HG03108 (cell line): Measurements from ENCODE around the gene GPR89B.
"Not testable (repeated sequence)": the region's sequence is repeated elsewhere in the genome, so short reads cannot be mapped to it uniquely, and the experiment has no call there.

ENCODE experiments used
- ATAC-seq: cut with Tn5 transposase; IDR thresholded peaks from one replicate; pipeline ENCODE4 v1.9.1; 2021; ENCODE audit warnings: moderate library complexity; ENCODE audit not compliant: unreplicated experiment

GPR89B gene

DNA sequence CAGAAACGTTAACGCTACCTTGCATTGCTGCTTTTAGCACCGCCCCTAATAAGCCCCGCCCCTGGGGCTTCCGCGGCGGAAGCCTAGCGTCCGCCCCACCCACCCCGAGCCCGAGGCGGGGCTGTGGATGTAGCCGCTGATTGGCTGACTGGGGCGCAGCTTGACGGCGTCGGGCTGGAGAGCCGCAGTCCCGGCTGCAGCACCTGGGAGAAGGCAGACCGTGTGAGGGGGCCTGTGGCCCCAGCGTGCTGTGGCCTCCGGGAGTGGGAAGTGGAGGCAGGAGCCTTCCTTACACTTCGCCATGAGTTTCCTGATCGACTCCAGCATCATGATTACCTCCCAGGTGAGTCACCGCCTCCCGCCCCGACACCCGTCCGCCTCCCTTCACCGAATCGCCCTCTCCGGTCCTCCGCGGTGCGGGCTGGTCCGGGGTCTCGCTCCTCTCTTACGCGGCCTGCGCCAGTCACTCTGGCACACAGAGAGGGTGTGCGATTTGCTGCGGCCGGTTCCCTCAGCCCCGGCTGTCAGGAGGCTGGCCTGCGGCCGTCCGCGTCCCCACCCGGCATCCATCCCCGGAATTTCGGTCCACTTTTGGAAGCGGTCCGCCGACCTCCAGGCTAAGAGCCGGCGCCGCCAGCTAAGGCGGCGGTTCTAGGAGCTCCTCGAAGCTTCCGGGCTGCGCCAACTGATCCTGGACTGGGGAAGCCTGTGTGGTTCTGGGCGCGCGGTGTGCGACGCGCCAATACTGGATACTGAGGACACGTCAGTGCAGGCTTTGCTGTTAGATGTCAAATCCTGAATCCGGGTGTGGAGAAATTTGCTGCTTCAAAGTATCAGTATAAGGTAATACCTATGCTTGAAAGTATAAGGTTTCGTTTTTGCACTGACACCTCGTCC is at the start of gene GPR89B:
GPR89B (plus strand) TSS at position 185 of the 897 bp plus-strand sequence; CDS start at position 302, 117 bp downstream.
- peak; percentile 94 for ATAC-seq

- ATAC-seq = no peak
Measured at GRCh38 chr1:147879911-147880310, 48.3 kb upstream of the GPR89B start.

DNA sequence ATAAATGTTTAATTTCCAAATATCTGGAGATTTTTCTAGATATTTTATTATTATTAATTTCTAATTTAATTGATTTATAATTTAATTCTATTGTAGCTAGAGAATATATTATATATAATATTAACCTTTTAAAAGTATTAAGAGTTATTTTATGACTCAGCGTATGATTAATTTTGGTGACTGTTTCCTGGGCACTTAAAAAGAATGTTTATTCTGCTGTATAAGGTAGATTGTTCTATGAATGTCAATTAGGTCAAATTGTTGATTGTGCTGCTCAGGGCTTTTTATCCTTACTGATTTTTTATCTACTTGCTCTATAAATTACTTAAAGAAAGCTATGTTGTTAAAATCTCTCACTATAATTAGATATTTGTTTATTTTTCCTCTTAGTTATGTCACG is 45.7 kb upstream of the GPR89B start:
- no peak for ATAC-seq

DNA sequence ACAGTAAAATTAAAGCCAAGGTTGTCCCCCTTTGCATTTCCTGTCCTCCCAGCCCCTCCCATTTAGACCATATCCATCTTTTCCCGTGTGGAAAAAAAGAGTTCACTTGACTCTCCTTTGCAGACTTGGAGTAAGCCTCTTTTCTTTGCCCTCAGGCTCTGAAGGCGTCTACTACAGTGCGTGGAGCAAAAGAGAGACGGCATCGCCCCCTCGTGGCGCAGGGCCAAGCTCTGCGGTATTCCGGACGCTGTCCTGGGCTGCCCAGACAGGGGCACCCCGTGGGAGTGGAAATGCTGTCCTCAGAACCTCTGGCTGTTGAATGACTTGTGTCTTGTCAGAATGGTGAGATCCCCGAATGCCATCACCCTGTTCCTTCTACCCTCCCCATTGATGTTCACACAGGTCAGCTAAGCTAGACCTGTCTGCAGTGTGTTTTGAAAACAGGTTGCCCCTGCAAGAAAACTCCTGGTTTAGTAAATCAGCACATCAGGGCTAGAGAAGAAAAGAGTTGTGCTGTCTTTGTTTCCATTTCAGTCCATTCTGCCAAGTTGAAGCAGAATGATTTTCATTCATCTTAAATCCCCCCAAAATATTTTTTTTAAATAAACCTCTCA is 37.9 kb upstream of the GPR89B start:
- ATAC-seq = no peak

DNA sequence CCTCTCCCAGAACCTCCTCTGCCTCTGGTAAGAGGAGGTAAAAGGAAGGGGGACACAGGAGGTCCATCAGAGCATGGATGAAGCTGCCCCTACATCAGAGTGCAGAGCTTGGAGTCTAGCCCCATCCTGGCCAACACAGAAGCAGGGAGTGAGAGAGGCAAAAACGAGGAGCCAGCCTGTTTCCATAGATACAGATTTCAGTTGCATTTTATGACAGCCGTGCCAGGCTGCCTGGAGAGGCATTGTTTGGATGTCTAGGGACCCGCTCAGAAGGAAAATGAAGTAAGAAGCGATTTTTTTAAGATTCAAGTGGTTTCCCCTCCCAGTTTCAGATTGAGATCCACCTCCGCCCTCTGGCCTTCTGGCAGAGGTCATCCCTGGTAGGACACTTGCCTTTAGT is 37.1 kb upstream of the GPR89B start:
- no peak for ATAC-seq

DNA sequence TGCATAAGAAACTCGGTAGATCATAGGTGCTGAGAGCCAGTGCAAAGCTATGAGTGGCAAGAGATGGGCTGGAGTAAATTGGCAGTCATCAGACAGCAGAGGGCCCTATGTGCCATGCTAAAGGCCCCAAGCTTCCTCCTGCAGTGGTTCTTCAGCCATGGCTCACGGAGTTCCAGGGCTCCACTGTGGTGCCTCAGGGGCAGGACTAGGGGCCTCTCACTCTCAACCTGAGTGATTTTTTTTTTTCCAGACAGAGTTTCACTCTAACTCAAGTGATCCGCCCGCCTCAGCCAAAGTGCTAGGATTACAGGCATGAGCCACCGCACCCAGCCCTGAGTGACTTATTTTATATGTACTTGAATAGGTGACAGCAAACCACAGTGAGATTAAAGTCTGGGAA is 36.0 kb upstream of the GPR89B start:
- no peak for ATAC-seq

DNA sequence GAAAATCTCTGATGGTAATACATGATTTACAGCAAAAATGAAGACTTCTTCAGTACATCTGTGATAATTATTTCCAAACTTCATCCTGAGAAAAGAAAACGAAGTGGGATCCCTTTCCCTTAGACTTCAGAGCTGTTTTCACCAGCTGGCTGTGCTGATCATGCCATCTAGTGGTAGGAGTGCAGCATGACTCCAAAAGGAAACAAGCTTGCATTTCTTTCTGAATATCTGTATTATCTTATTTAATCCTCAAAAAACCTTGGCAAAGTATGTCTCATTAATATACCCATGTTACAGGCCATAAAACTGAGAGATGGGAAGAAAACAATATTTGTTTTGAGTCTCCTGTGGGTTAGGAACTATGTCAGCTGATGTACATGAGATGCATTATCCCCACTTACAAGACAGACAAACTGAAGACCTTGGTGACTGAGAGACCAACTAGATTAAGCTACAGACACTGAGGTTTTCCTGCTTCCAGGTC is 35.4 kb upstream of the GPR89B start:
- no peak for ATAC-seq

DNA sequence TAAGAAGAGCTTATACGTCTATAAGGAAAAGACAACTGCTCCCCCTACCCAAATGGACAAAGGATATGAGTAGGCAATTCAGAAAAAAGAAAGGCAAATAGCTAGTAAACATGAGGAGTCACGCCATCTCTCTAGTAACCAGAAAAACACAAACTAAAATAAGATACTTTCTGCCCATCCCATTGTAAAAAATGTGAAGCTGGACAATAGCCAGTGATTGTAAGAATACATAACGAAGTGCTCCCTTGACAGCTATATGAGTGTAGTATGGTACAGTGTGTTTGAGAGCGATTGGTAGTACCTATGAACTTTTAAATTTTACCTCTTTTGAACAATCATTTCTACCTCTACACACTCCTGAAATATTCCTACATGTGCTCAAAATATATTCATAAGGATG is 33.1 kb upstream of the GPR89B start:
- no peak for ATAC-seq

DNA sequence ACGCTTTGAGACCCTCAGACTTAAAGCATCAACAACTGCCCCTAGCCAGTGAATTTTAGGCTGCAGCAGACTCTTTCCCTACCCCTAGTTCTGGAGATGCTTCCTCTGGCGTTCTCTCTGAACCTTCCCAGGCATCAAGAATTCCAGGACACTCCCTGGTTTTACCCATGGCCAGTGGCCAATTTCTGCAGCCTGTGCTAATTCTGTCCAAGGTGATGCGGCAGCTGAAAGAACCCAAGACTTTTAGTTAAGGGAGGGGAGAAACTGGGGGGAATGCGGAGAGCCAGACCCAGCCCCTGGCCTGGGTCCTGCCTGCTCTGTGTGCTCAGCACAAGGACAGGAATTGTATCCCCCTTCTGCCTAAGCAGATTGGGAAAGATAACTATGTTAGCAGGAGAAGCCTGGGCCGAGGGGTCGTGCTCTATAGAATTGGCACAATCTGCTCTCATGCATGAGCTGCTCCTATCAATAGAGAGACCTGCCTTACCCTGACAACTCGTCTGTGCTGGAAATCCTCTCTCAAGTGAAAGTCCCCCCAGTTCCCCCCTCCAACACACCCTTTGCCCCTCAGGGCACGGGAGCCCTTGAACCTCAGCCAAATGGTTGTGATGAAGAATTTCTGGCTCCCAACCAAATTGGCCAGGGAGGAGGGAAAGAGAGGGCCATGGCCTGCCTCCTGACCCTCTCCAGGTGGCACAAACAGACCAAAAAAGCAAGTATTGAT is 31.0 kb upstream of the GPR89B start:
- ATAC-seq = no peak

DNA sequence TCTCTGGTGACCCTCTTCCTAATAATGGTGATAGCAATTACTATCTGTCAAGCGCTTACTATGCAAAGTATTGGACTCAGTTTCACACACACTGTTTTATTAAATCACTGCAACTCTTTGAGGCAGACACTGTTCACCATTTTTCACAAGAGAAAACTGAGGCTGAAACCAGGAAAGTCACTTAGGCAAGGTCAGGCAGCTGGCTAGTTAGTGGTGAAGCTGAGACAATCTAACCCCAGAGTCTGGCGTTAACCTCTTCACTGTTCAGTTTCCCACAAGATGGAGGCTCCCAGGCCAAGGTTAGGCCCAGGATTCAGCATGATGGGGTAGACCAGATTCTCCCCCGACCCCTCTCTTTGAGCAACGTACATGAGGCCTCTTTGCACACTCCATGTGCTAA is 30.4 kb upstream of the GPR89B start:
- no peak for ATAC-seq

DNA sequence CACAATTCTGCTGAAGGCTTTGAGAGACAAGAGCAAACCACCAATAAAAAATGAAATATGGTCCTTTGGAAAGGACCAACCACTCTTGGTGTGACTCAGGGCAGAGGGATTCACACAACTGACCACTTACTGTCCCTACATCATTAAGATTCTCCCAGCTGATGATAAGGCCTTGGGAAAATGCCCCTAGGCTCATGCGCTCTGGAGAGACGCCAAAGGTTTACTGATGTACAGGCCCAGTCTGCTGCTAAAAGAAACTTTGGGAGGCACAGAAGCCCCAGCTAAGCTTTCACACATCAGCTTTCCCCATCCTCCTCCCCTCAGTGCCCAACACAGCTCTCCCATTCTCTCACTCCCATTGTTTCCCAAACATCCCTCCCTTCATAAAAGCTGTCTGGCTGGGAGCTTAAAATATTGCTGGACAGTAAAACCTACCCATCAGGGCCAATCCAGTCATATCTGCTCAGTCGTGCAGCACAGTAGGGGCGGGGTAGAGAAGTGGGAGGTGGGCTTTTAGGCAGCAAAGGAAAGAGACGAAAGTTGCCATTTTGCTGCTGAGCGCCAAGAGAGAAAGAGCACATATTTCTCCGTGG is 25.9 kb upstream of the GPR89B start, which contains the start of gene GJA8:
GJA8 (plus strand) TSS at position 543 of the 593 bp plus-strand sequence. CDS start 5,161 bp downstream, outside the sequence.
- ATAC-seq = no peak

DNA sequence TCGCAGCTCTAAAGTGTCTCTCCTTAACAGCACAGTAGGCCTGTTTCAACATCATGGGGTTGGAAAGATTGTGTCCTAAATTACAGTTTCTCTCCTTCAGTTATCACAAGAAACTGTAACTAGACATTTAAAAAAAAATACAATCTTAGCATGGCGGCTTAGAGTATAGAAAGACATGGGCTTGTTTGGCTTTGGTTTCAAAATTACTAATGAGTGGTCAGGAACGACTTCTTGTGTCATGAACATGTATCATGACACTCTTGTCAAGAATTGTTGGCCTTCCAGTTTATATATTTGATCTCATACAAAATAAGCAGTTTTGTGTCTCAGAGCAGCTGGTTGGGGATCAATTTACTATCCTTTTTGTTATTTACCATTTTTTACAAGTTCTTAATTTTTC is 23.5 kb upstream of the GPR89B start:
- ATAC-seq = no peak

DNA sequence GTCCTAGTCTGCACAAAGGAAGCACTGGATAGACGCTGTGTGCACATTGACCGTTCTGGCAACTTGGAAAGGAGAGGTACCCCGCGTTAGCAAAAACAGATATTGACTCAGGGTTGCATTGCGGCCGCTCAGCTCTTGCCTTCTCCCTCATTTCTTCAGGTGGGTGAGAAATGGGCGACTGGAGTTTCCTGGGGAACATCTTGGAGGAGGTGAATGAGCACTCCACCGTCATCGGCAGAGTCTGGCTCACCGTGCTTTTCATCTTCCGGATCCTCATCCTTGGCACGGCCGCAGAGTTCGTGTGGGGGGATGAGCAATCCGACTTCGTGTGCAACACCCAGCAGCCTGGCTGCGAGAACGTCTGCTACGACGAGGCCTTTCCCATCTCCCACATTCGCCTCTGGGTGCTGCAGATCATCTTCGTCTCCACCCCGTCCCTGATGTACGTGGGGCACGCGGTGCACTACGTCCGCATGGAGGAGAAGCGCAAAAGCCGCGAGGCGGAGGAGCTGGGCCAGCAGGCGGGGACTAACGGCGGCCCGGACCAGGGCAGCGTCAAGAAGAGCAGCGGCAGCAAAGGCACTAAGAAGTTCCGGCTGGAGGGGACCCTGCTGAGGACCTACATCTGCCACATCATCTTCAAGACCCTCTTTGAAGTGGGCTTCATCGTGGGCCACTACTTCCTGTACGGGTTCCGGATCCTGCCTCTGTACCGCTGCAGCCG is 20.3 kb upstream of the GPR89B start:
- ATAC-seq = no peak

- ATAC-seq = no peak
Measured at GRCh38 chr1:147912553-147912952, 15.7 kb upstream of the GPR89B start.

GRCh38 chr1:147913362-147913942 is 14.8 kb upstream of the GPR89B start:
- ATAC-seq = no peak

DNA sequence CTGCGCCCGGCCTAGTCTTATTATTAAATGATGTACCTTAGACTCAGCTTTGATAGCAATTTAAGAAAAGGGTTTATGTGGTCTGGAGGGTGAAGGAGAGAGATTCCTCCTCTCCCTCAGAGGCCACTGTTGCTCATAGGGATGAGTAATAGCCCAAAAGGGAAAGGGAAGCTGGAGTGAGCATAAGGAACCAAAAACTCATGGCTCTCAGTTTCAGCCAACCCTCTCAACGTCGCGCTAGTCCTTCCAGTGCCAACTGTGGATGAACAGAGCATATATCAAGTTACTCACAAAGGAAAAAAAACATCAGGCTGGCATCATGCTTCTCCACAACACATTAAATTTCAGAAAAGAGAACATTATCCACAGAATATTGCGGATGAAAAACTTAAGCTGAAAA is 8.3 kb upstream of the GPR89B start:
- ATAC-seq = no peak

DNA sequence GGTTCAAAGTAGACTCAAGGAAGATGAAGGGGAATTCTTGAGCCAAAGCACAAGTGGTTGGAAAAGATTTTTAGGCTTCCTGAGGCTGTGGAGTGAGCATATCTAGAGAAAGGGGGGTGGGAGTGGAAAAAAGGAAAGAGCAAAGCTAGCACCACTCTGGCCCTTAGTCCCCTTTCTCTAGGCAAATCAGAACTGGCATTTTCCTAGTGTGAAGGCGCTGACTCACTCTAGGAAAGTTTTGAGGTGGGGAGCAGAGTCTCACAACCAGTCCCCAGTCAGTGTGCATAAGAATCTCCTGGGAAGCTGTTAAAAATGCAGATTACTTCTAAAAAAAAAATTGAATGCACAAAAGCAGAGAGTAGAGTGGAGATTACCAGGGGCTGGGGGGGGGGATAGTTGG is 3.4 kb upstream of the GPR89B start:
- no peak for ATAC-seq

DNA sequence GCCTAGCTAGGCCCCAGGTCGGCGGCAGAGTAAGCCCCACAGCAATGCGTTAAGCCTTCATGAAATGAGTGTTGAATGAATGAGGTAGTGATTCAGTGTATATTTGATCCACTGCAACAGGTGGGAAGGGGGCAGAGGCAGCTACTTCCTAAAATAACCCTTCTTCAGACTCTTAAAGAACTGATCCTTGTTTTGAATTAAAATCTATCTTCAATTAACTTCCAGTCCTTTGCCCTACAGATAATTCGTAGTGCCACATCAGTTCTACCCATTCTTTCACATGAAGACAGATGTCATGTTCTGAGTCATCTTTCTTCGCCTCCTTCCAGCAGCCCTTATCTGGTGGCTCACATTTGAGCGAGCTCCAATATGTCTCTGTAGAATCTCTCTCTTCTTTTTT is 1.0 kb upstream of the GPR89B start:
- ATAC-seq = not testable (repeated sequence)

GRCh38 chr1:147927689-147928088 is 531 bp upstream of the GPR89B start:
- ATAC-seq = not testable (repeated sequence)

- ATAC-seq = not testable (repeated sequence)
Measured at GRCh38 chr1:147931137-147931536, 2.9 kb downstream of the GPR89B start.
